ENCODE measurements around the gene CSN1S1. TPM values are rescaled to one million over a fixed set of nuclear protein-coding genes. Genes with fewer than 3 reads are reported as not detected.

The CSN1S1 gene
- polyA plus RNA-seq (2013, experiment 1 of 2) = not detected
- polyA plus RNA-seq (2013, experiment 2 of 2) = not detected

GRCh38 chr4:69930768-69931167 lies at the start of gene CSN1S1:
Gene CSN1S1 (plus strand): TSS chr4:69931068. CDS start chr4:69932556, 1,488 bp downstream.
- Histone ChIP-seq H3K36me3 (ENCODE audit: control insufficient read depth, insufficient read depth, low read length) (no peaks in the 10 kb centered on the region), H2AK5ac (ENCODE audit: low read length) (no peak within 1 kb of the TSS), H3K23ac (ENCODE audit: low read length) (no peak within 1 kb of the TSS), H3K27ac (ENCODE audit: low read depth, low read length) (no peak within 1 kb of the TSS), H3K4ac (ENCODE audit: low read depth, low read length) (no peak within 1 kb of the TSS), H3K18ac (ENCODE audit: low read length) (no peak within 1 kb of the TSS), H3K79me1 (ENCODE audit: low read length) (no peaks in the 10 kb centered on the region), H3K4me3 (ENCODE audit: low read length) (no peak within 1 kb of the TSS), H2BK15ac (replicated peaks; ENCODE audit: low read depth) (no peak within 1 kb of the TSS), H3K4me2 (ENCODE audit: low read length) (no peak within 1 kb of the TSS), H3K79me2 (ENCODE audit: control insufficient read depth, insufficient read depth, low read length) (no peaks in the 10 kb centered on the region), H3K9ac (ENCODE audit: low read length) (no peak within 1 kb of the TSS), H2BK5ac (ENCODE audit: low read length) (no peak within 1 kb of the TSS), H3K56ac (ENCODE audit: low read length) (no peak within 1 kb of the TSS), H3K4me1 (ENCODE audit: control insufficient read depth, low read depth, low read length) (no peaks in the 10 kb centered on the region), H3K27me3 (ENCODE audit: insufficient read depth, low read length, poor library complexity) (no peaks in the 10 kb centered on the region), H4K5ac (ENCODE audit: low read length) (no peak within 1 kb of the TSS), H2BK120ac (ENCODE audit: low read depth, low read length) (no peak within 1 kb of the TSS), H4K8ac (ENCODE audit: low read depth, low read length) (no peak within 1 kb of the TSS)
- no CpG with 5 or more reads among the region's 3 CpGs for WGBS (ENCODE audit: extremely low coverage, insufficient coverage, low lambda C conversion rate)
- DNase-seq = no peak

GRCh38 chr4:69881173-69881773 lies 49.6 kb upstream of the CSN1S1 start:
- peak; percentile 37 for DNase-seq
- no peaks in the 10 kb centered on the region for H3K27me3 ChIP-seq (ENCODE audit: insufficient read depth, low read length, poor library complexity)
- no peak overlapping the region for H2AK5ac ChIP-seq (ENCODE audit: low read length)
- no peaks in the 10 kb centered on the region for H3K36me3 ChIP-seq (ENCODE audit: control insufficient read depth, insufficient read depth, low read length)
- no peaks in the 10 kb centered on the region for H3K79me2 ChIP-seq (ENCODE audit: control insufficient read depth, insufficient read depth, low read length)
- H2BK120ac ChIP-seq (ENCODE audit: low read depth, low read length) = no peak overlapping the region
- no peak overlapping the region for H3K23ac ChIP-seq (ENCODE audit: low read length)
- no peak overlapping the region for H3K4me3 ChIP-seq (ENCODE audit: low read length)
- no peaks in the 10 kb centered on the region for H3K79me1 ChIP-seq (ENCODE audit: low read length)
- no peak overlapping the region for H4K8ac ChIP-seq (ENCODE audit: low read depth, low read length)
- no peak overlapping the region for H3K27ac ChIP-seq (ENCODE audit: low read depth, low read length)
- H2BK15ac ChIP-seq (replicated peaks; ENCODE audit: low read depth) = no peak overlapping the region
- H3K18ac ChIP-seq (ENCODE audit: low read length) = no peak overlapping the region
- H3K9ac ChIP-seq (ENCODE audit: low read length) = no peak overlapping the region
- H4K5ac ChIP-seq (ENCODE audit: low read length) = no peak overlapping the region
- no peak overlapping the region for H2BK5ac ChIP-seq (ENCODE audit: low read length)
- H3K4ac ChIP-seq (ENCODE audit: low read depth, low read length) = no peak overlapping the region
- H3K56ac ChIP-seq (ENCODE audit: low read length) = no peak overlapping the region
- no peak overlapping the region for H3K4me2 ChIP-seq (ENCODE audit: low read length)
- no peaks in the 10 kb centered on the region for H3K4me1 ChIP-seq (ENCODE audit: control insufficient read depth, low read depth, low read length)

GRCh38 chr4:69882150-69882549 lies 48.7 kb upstream of the CSN1S1 start:
- Histone ChIP-seq H4K8ac (ENCODE audit: low read depth, low read length) (no peak overlapping the region), H3K4me3 (ENCODE audit: low read length) (no peak overlapping the region), H3K56ac (ENCODE audit: low read length) (no peak overlapping the region), H3K27me3 (ENCODE audit: insufficient read depth, low read length, poor library complexity) (no peaks in the 10 kb centered on the region), H3K4me1 (ENCODE audit: control insufficient read depth, low read depth, low read length) (no peaks in the 10 kb centered on the region), H3K23ac (ENCODE audit: low read length) (no peak overlapping the region), H3K36me3 (ENCODE audit: control insufficient read depth, insufficient read depth, low read length) (no peaks in the 10 kb centered on the region), H2AK5ac (ENCODE audit: low read length) (no peak overlapping the region), H3K4ac (ENCODE audit: low read depth, low read length) (no peak overlapping the region), H2BK120ac (ENCODE audit: low read depth, low read length) (no peak overlapping the region), H2BK5ac (ENCODE audit: low read length) (no peak overlapping the region), H4K5ac (ENCODE audit: low read length) (no peak overlapping the region), H3K18ac (ENCODE audit: low read length) (no peak overlapping the region), H3K27ac (ENCODE audit: low read depth, low read length) (no peak overlapping the region), H3K79me1 (ENCODE audit: low read length) (no peaks in the 10 kb centered on the region), H3K79me2 (ENCODE audit: control insufficient read depth, insufficient read depth, low read length) (no peaks in the 10 kb centered on the region), H3K9ac (ENCODE audit: low read length) (no peak overlapping the region), H2BK15ac (replicated peaks; ENCODE audit: low read depth) (no peak overlapping the region), H3K4me2 (ENCODE audit: low read length) (no peak overlapping the region)
- DNase-seq = no peak

GRCh38 chr4:69888336-69888735 lies 42.5 kb upstream of the CSN1S1 start:
- DNase-seq = no peak

GRCh38 chr4:69894186-69894585 lies 36.7 kb upstream of the CSN1S1 start:
- WGBS (ENCODE audit: extremely low coverage, insufficient coverage, low lambda C conversion rate) = no CpG with 5 or more reads among the region's 5 CpGs
- no peak overlapping the region for H4K5ac ChIP-seq (ENCODE audit: low read length)

More at GRCh38 chr4:69888336-69888735, 42.5 kb upstream of the CSN1S1 start:
- Histone ChIP-seq H3K27ac (ENCODE audit: low read depth, low read length) (no peak overlapping the region), H3K4me1 (ENCODE audit: control insufficient read depth, low read depth, low read length) (no peaks in the 10 kb centered on the region), H2BK120ac (ENCODE audit: low read depth, low read length) (no peak overlapping the region), H3K4ac (ENCODE audit: low read depth, low read length) (no peak overlapping the region), H3K79me2 (ENCODE audit: control insufficient read depth, insufficient read depth, low read length) (no peaks in the 10 kb centered on the region), H3K18ac (ENCODE audit: low read length) (no peak overlapping the region), H3K79me1 (ENCODE audit: low read length) (no peaks in the 10 kb centered on the region), H3K4me2 (ENCODE audit: low read length) (no peak overlapping the region), H2BK15ac (replicated peaks; ENCODE audit: low read depth) (no peak overlapping the region), H4K8ac (ENCODE audit: low read depth, low read length) (no peak overlapping the region), H4K5ac (ENCODE audit: low read length) (no peak overlapping the region), H3K4me3 (ENCODE audit: low read length) (no peak overlapping the region), H2AK5ac (ENCODE audit: low read length) (no peak overlapping the region), H3K9ac (ENCODE audit: low read length) (no peak overlapping the region), H3K27me3 (ENCODE audit: insufficient read depth, low read length, poor library complexity) (no peaks in the 10 kb centered on the region), H3K56ac (ENCODE audit: low read length) (no peak overlapping the region), H3K36me3 (ENCODE audit: control insufficient read depth, insufficient read depth, low read length) (no peaks in the 10 kb centered on the region), H3K23ac (ENCODE audit: low read length) (no peak overlapping the region), H2BK5ac (ENCODE audit: low read length) (no peak overlapping the region)

GRCh38 chr4:69894721-69895120 lies 36.1 kb upstream of the CSN1S1 start:
- no peak overlapping the region for H2BK120ac ChIP-seq (ENCODE audit: low read depth, low read length)
- H3K27ac ChIP-seq (ENCODE audit: low read depth, low read length) = no peak overlapping the region
- H3K4me2 ChIP-seq (ENCODE audit: low read length) = no peak overlapping the region
- H2BK5ac ChIP-seq (ENCODE audit: low read length) = no peak overlapping the region
- no peak overlapping the region for H2AK5ac ChIP-seq (ENCODE audit: low read length)
- no peak overlapping the region for H4K5ac ChIP-seq (ENCODE audit: low read length)
- no peak overlapping the region for H3K56ac ChIP-seq (ENCODE audit: low read length)
- H3K4me3 ChIP-seq (ENCODE audit: low read length) = no peak overlapping the region
- WGBS (ENCODE audit: extremely low coverage, insufficient coverage, low lambda C conversion rate) = no CpG with 5 or more reads among the region's 3 CpGs
- no peaks in the 10 kb centered on the region for H3K36me3 ChIP-seq (ENCODE audit: control insufficient read depth, insufficient read depth, low read length)
- H3K27me3 ChIP-seq (ENCODE audit: insufficient read depth, low read length, poor library complexity) = no peaks in the 10 kb centered on the region
- no peaks in the 10 kb centered on the region for H3K79me1 ChIP-seq (ENCODE audit: low read length)
- no peak overlapping the region for H3K4ac ChIP-seq (ENCODE audit: low read depth, low read length)
- H3K4me1 ChIP-seq (ENCODE audit: control insufficient read depth, low read depth, low read length) = no peaks in the 10 kb centered on the region
- no peak overlapping the region for H2BK15ac ChIP-seq (replicated peaks; ENCODE audit: low read depth)
- H3K79me2 ChIP-seq (ENCODE audit: control insufficient read depth, insufficient read depth, low read length) = no peaks in the 10 kb centered on the region
- DNase-seq = no peak
- H3K23ac ChIP-seq (ENCODE audit: low read length) = no peak overlapping the region
- H3K9ac ChIP-seq (ENCODE audit: low read length) = no peak overlapping the region
- H3K18ac ChIP-seq (ENCODE audit: low read length) = no peak overlapping the region
- no peak overlapping the region for H4K8ac ChIP-seq (ENCODE audit: low read depth, low read length)

More at GRCh38 chr4:69894186-69894585, 36.7 kb upstream of the CSN1S1 start:
- Histone ChIP-seq H3K27me3 (ENCODE audit: insufficient read depth, low read length, poor library complexity) (no peaks in the 10 kb centered on the region), H3K4me2 (ENCODE audit: low read length) (no peak overlapping the region), H3K4ac (ENCODE audit: low read depth, low read length) (no peak overlapping the region), H3K18ac (ENCODE audit: low read length) (no peak overlapping the region), H3K27ac (ENCODE audit: low read depth, low read length) (no peak overlapping the region), H3K9ac (ENCODE audit: low read length) (no peak overlapping the region), H3K4me3 (ENCODE audit: low read length) (no peak overlapping the region), H2BK120ac (ENCODE audit: low read depth, low read length) (no peak overlapping the region), H3K4me1 (ENCODE audit: control insufficient read depth, low read depth, low read length) (no peaks in the 10 kb centered on the region), H3K23ac (ENCODE audit: low read length) (no peak overlapping the region), H4K8ac (ENCODE audit: low read depth, low read length) (no peak overlapping the region), H3K79me2 (ENCODE audit: control insufficient read depth, insufficient read depth, low read length) (no peaks in the 10 kb centered on the region), H2AK5ac (ENCODE audit: low read length) (no peak overlapping the region), H2BK5ac (ENCODE audit: low read length) (no peak overlapping the region), H3K36me3 (ENCODE audit: control insufficient read depth, insufficient read depth, low read length) (no peaks in the 10 kb centered on the region), H3K79me1 (ENCODE audit: low read length) (no peaks in the 10 kb centered on the region), H3K56ac (ENCODE audit: low read length) (no peak overlapping the region), H2BK15ac (replicated peaks; ENCODE audit: low read depth) (no peak overlapping the region)
- no peak for DNase-seq

Data from mesendoderm (in vitro differentiated cells).